Activated gamma-delta T cell (primary cell): ENCODE results near the gene TCF7L2.

Source experiments
- DNase-seq: peaks from one replicate; lab custom pipeline; 2025; lab: John Stamatoyannopoulos, UW

TCF7L2 gene

DNA sequence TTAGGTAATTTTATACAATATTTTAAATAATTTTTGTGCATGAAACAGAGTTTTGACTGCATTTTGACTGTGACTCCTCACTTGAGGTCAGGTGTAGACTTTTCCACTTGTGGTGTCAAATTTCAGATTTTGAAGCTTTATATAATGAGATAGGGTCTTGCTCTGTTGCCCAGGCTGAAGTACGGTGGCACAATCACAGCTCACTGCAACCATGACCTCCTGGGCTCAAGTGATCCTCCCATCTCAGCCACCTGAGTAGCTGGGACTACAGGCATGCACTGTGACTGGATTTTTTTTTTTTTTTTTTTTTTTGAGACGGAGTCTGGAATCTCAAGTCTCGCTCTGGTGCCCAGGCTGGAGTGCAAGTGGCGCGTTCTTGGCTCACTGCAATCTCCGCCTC is 74.9 kb downstream of the TCF7L2 start:
- no peak for DNase-seq

DNA sequence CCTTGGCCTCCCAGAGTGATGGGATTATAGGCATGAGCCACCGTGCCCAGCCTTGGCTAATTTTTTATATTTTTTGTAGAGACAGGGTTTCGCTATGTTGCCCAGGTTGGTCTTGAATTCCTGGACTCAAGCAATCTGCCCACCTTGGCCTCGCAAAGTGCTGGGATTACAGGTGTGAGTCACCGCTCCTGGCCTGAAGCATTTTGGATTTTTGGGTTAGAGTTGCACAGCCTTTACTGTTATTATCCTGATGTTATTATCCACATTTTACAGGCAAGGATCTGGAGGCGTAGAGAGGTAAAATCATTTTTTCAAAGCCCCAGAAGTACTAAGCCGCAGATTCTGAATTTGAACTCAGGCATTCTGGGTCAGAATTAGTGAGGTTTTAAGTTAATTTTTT is 75.4 kb downstream of the TCF7L2 start:
- no peak for DNase-seq

DNA sequence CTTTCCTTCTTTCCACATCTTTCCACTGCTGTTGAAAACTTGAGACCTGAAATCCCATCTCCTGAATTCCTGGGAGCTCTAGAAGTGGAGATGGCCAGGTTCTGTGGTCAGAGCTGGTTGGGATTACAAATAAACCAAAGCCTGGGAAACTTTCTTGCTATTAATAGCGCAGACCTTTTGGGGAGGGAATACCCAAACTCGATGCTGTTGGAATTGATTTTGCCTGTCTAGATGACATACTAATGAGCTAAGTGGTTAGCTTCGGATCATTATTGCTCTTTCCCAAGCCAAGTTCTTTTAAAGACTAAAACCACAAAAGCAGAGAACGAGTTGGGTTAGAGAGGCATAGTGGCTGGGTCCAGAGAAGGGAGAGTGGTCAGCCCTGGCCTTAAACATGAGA is 76.6 kb downstream of the TCF7L2 start:
- DNase-seq: no peak

DNA sequence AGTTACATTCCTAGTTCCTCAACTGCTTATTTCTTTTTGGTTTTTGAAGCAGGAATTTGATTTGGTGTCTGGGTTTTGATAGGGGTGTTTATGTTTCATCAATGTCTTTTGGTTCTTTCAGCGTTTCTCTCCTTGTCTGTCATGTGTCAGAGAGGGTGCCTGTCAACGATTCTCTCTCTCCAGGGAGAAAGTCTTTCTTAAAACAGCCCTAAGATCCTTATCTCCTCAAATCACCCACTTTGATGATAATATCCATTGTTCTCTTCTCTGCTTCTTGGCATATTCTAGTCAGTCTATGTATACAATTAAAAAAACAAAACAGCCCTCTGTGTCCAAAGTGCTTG is 77.2 kb downstream of the TCF7L2 start:
- no peak for DNase-seq

DNA sequence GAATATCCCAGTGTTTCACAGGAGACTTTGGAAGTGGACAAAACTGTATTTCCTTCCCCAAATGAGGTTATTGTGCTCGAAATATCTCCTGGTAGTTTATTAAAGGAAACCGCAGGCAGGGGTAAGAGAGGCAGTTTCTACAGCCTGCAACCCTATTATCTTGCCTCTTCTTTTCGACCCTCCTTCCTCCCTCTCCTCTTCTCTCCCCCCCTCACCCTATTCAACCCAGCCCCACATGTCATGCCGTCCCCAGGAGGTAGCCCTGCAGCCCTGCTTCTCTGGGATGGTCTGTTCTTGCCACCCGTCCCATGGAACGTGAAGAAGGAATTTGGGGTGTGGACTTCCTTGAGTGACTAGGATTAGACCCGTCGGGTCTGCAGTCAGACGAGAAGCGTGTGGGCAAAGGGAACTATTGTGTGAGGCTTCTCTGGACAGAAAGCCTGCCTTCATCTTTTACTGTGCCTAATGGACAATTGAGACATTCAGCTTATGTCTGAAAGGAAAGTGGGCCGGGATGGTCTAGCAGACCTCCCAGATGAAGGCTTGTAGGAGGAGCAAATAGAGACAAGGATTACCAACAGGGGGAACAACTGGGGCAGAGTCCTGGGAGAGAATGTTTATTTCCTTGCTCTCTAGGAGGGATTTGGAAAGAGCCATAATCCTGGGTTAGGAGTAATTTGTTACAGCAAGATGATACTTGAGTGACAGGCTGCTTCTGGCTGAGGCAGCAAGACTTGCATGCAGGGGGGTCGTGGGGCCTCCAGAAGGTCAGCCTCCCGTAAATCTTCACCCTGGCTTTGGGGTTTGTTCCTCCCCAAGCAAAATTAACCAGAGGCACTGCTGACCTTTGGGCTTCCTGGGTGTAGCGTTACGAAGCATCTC is 77.8 kb downstream of the TCF7L2 start:
- no peak for DNase-seq

DNA sequence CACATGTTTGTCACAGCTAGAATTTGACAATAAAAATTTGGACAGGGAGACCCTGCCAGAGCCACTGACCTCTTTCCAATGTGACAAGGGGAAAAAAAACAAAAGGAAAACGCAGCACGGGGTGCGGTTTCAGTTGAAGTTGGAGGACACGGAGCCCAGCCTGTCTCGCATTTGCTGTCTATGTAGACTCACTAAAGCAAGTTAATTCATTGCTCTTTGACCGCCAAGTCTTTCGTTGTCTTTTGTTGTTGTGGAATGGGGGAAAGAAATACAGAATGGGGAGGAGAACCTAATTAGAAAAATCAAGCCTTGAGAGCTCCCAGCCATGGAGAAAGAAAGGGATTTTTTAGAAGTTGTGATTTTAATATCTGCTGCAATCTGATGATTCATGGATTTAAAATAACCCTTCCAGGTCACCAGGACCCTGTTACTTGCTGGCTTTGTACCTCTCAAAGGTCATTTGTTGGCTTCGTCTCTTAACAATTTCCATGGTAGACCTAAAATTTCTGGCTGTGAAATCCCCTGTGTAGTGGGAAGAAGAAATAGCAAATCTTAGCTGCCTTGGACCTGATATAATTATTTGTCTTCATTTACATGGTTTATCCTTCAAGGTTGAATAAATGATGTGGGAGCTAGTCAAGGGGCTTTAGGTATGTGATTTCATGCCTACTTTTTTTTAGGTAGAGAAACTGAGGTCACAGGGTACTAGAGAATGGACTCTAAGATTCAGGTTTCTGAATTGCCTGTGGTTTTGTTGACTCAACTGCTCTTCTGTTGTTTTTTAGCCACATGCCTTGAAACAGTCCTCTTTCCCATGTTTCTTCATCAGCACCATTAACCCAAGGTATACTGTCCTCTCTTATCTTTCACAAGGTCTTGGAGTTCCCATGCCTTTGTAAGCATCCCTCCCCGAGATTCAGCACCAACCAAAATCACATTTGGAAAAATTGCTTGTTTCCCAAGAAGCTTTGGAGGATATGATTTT is 78.7 kb downstream of the TCF7L2 start:
- no peak for DNase-seq

DNA sequence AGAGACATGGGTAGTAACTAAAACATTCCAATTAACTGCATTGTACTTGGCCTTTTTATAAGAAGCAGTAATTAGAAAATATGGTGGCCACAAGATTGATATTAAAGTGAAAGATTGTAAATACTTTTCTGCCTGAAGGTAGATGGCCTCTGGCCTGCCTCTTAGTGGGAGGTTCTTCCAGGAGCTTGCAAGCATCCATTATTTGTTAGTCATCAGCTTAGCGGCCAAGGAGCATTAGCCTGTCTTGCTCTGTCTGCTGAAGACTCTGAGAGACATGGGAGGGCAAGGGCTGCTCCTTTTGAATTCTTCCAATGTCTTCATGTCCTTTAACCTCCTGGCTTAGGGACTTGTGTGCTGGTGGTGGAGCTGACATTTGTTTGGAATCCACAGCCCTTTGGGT is 80.4 kb downstream of the TCF7L2 start:
- DNase-seq: no peak

DNA sequence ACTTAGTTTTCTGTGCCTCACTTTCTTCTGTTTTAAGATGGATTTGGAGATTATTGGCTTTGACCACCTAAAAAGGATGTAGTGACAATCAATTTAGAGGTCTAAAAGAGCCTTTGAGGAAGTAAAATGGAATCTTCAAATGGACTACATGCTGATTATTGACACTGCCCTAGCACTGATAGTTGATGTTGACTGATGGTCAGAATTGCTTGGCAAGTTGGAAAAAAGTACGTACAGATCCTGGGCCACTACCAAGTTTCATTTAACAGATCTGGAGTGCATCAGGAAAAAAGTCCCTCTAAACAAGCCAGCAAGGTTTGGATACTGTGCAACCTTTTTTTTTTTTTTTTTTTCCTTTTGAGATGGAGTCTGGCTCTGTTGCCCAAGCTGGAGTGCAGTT is 81.1 kb downstream of the TCF7L2 start:
- no peak for DNase-seq

DNA sequence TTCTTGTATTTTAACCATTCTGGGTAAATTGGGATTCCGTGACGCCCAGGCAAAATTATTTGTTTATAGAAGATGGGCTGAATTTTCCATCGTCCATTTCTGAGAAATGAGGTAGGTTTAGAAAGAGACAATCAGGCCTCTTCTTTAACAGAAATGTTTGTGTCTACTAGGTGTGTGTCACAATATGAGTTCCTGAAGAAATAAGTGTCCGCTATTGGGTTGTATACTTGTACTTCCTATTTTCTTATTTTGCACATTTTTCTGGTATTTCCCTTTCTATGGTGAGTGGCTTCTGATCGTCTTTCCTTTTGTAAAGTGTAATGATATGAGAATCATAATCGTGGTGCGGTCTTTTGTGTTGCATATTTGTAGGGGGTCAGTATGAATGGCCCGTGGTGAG is 83.9 kb downstream of the TCF7L2 start:
- no peak for DNase-seq

DNA sequence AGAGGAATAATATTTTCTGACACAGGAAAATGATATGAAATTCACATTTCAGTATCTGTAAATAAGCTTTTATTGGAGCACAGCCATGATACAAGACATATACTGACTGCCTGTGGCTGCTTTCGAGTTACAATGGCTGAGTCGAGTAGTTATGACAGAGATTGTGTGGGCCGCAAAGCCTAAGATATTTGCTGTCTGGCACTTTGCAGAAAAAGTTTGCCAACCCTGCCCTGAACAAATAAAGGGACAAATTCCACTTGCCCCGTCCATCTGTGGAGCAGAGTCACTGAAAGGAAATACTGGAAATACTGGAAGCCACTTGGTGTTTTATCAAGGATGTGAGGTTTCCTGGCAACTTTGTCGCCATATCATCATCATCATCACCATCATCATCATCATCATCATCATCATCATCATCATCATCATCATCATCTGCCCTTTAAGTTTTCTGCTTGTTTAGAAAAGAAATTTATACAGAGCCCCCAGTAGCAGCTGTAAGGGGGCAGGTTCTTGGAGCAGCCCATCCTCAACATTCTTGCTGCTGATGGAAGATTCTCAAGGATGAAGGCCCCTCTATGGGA is 85.8 kb downstream of the TCF7L2 start:
- DNase-seq: no peak

DNA sequence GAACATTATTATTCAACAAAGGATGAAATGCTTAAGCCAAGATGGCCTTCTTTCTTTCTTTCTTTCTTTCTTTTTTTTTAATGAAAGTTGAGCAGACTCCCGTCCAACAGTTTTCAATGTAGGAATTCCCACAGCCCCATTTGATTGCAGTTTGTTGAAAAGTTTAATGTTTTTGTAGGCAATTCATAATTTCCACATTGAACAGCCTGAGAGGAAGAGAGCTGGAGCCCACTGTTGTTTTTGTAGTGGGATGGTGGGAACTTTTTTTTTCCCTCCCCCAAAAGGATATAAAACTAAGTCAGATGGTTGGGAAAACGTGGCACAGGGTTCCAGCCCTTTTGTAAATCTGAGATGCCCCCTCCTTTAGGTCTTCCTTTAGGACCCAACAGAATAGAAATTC is 86.6 kb downstream of the TCF7L2 start:
- no peak for DNase-seq

DNA sequence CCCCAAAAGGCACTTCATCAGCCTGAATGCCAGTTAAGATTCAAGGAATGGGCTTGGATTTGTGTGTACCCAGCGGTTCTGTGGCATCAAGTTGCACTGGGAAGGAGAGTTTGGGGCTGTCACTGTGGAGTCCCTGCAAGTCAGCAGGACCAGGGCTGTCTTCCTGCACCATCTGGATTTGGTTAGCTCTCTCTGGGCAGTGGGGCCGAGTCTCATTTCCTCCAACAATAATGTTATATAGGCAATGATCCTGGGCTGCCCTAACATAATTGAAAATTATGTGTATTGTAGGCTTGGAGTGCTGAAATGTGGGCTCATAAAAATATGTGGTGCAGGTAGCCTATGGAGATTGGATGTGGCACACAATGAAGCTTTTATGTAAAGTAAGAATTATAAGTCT is 87.2 kb downstream of the TCF7L2 start:
- DNase-seq: no peak

DNA sequence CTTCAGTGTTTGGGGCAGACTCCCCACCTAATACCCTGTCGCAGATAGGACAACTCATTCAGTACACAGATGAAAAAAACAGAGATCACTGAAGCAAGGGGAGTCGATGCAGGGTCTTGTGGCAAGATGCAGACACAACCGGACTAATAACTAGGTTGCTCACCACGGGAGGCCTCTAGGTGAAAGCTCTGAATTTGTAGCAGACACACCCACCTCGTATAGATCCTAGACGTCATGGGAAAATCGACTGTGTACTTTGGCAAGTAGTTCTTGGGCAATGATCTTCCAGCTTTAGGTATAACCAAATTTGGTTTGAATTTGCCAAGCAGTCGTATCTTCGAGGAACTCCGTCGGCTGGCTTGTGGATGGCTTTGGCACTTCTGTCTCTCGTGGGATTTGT is 88.1 kb downstream of the TCF7L2 start:
- DNase-seq: no peak

DNA sequence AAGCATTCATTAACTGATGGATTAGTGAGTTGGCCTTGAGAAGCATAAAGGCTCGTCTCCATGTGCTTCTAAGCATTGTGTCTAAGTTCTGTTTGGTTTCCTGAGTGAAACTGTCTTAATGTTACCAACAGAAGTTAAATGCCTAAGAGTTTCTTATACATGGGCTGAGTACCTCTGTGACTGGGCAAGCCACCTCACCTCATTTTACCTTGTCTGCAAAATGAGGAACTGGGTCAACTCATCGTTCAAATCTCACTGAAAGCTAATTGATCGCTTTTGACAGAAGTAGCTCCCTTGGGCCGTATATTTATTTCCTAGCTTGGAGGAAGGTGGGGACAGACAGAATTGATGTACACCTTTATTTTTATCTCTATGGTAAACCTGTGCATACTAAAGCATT is 88.9 kb downstream of the TCF7L2 start:
- DNase-seq: no peak

DNA sequence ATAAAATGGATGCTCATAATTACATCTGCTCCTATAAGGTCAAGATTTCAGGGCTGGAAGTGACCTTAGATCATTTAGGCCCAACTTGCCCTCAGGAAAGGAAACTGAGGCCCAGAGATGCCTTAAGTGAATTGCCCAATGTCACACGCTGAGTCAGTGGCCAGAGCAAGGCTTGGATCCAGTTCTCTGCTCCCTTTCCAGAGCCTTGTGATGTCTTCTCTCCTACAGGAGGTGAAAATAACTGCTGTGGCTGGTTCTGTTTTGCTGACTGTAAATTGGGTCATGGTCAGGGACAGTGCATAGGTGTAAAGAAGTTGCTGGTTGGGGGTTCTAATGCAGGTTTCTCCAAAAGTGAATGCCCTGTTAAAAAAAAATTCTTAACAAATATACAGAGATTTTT is 91.3 kb downstream of the TCF7L2 start:
- DNase-seq: no peak

DNA sequence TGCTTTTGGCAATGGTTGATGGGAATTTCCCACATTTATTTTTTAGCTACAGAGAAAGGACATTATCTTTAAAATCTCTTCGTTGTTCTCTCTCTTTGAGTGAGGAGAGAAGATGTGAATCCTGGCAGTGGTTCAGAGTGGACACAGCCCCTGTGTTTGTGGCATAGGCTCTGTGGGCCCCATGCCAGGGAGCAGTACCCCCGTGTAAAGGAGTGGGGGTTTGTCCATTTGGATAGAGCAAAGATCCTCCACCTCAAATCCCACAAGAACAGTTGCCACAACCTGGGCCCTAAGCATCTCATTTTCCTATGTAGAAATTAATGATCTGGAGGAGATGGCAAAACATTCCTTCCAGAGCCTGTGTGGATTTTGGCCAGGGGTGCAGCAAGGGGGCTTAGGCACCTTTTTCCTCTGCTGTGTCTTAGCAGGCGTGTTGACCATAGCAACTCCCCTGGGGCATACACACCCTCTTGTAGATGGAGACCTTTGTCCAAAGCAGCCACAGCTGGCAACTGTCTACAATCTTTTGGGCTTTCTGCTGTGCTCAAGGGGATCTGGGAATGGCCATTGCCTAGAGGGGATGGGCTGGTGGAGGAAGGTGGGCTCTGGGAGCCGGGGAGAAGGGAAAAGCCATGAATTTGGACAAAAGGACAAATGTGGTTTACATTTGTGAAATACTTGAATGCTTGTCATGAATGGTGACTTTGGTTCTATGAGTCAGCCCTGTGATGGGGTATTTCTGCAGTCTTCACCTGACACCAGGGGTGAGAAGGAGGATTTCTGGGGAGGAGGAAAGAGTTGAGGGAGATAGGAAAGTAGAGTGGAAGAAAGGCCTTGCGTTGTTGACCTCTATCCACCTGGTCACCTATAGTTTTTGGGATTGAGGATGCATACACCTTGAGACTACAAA is 92.0 kb downstream of the TCF7L2 start:
- no peak for DNase-seq

DNA sequence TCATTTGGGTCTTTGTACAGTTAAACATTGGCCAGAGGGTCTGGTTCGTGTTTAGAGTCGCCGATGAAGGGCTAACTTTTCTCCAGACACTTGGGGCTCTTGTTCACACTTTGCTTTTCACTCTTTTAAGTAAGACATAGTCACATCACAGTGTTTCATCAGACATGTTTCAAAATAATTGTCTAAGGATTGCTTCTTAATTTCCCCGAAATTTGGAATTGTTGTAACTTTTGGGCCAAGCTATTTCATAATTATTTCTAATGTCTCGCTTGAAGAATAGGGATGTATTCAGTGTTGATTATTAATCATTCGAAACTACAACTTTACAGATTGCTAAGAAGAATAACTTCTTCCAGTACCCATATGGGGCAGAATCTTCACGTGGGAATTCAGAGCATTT is 92.8 kb downstream of the TCF7L2 start:
- DNase-seq: no peak

DNA sequence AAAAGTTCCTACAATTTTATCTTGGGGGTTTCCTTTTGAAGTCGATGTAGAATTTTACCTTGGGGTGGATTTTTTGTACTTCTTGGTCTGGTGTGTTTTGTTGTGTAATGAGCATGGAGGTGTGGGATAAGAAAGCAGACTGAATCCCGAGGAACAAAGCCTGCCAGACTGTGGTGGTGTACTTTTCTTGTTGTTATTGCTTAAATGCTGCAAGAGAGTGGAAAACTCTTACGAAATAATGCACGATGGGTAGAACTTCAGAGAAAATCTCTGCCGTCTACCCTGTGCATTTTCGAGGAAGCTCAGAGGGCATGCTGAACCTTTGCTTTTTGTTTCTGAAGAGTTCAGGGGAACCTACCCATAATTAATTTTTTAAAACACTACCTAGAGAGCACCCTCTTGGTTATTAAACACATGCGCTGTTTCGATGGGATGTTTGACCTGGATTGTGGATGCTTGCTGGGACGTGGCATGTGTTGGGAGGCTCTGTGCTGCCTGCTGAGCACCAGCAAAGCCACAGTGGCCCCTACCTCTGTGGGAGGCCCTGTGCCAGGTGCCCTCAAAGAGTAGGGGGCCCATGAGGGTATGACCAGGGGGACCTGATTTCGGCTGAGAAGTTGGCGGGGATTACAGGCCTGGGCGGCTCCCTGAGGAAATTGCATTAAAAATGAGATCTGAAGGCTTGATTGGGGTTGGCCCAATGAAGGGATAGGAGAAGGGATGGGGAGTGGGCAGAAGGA is 94.1 kb downstream of the TCF7L2 start:
- DNase-seq: no peak

DNA sequence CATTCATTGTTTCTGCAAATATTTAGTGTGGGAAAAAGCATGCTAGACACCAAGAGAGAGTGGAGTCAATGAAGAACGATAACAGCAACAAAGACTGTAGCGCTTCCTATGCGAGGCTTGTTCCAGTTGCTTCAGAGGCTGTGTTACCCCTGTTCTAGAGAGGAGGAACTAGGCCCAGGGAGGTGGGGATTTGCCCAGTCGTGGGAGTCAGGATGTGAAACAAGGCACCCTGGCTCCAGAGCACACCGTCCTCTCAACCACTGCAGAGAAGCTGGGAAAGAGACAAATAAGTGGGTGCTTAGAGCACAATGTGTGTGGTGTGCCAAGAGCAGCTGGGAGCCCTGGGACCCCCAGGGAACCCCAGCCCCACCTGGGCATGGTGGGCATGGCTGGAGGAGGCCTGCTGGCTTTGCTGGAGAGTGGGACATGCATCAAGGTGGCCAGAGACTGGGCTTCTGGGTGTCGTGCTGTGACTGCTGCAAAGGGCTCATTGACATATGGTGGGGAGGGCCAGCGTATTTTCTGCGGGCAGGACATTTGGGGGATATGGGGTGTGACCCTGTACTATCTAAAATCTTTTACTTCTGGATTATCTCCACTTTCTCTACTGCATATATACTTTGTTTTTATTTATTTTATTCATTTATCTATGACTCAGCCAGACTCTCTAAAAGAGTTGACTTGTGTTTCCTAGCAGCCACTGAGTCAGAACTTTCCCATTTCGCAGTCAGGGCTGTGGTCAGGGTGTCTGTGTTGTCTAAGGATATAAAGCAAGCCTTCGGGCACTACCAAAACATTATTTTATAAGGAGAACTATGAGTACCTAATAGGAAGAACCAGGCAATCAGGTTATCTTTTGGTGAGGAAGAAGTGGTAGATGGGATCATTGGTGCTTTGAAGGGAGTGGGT is 95.4 kb downstream of the TCF7L2 start:
- DNase-seq: no peak

DNA sequence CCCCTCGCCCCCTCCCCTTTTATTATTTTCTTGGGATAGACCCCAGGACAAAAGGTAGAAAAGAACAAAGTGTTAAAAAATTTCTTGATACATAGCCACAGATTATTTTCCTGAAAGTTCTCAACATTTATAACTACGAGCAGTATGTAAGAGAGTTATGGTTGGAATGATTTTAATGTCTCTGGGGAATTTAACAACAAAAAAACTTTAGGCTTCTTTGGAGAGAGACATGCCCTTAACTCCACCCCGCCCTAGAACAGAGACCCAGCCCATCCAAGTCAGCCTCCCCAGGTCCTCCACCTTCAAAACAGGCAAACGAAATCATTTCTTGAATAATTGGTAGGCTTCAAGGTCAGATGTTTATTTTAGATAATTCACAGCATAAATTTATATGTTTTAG is 97.1 kb downstream of the TCF7L2 start:
- no peak for DNase-seq
